ENCODE results near the gene PRSS50. TPM values are rescaled to one million over a fixed set of nuclear protein-coding genes. Genes with fewer than 3 reads are reported as not detected.

The PRSS50 gene
- total and polyA plus RNA-seq, 2 experiments from 2014 or later: 2.0 to 3.2 TPM

DNA sequence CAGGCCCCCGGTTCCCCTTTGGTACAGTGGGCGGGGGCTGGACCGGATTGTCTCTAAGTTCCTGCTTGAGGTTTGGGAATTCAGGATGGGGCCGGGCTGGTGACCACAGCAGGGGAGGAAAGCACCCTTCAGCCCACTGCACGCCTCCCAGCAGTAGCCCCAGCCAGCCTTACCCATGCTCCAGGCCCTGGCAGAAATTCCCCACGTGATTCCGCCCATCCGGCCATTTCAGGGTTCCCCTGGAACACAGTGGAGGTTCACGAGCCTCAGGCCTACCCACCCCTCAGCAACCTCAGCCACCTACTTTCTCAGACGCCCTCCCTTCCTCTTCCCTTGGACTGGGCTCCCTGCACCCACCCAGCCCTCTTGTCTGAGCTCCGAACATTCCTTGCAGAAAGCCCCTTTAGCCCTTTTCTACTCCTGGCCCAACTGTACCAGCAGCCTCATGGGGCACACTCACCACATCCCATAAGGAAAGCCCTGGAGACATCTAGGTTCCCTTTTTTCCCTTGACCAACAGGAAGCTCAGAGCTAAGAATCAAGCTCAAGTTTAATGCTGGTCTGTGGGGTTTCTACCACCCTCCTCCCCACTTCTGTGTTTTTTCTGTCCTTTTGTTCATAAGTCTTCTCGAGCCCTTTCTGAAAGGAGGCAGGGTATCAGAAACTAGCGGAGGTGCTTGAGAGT is 35.7 kb downstream of the PRSS50 start:
- Histone ChIP-seq H3K36me3 (no peaks in the 10 kb centered on the region), H3K27ac (no peak overlapping the region), H3K27me3 (no peaks in the 10 kb centered on the region), H3K4me3 (no peak overlapping the region), H3K4me1 (ENCODE audit: low read depth) (no peaks in the 10 kb centered on the region), H3K9me3 (ENCODE audit: low read depth) (no peaks in the 10 kb centered on the region)
- TF ChIP-seq, protein P1, sequence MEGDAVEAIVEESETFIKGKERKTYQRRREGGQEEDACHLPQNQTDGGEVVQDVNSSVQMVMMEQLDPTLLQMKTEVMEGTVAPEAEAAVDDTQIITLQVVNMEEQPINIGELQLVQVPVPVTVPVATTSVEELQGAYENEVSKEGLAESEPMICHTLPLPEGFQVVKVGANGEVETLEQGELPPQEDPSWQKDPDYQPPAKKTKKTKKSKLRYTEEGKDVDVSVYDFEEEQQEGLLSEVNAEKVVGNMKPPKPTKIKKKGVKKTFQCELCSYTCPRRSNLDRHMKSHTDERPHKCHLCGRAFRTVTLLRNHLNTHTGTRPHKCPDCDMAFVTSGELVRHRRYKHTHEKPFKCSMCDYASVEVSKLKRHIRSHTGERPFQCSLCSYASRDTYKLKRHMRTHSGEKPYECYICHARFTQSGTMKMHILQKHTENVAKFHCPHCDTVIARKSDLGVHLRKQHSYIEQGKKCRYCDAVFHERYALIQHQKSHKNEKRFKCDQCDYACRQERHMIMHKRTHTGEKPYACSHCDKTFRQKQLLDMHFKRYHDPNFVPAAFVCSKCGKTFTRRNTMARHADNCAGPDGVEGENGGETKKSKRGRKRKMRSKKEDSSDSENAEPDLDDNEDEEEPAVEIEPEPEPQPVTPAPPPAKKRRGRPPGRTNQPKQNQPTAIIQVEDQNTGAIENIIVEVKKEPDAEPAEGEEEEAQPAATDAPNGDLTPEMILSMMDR (IDR thresholded peaks at IDR 0.05; ENCODE audit: low read depth, low read length): no peak
- no peak for DNase-seq (ENCODE audit: low read depth in 1 of 2, low spot score in 1 of 2)

- H3K27me3 ChIP-seq: no peaks in the 10 kb centered on the region
- no peaks in the 10 kb centered on the region for H3K9me3 ChIP-seq (ENCODE audit: low read depth)
- no peak overlapping the region for H3K27ac ChIP-seq
- TF ChIP-seq, protein P1 (IDR thresholded peaks at IDR 0.05; ENCODE audit: low read depth, low read length): no peak
- H3K4me1 ChIP-seq (ENCODE audit: low read depth): no peaks in the 10 kb centered on the region
- H3K36me3 ChIP-seq: no peaks in the 10 kb centered on the region
- no peak overlapping the region for H3K4me3 ChIP-seq
- no peak for DNase-seq (ENCODE audit: low read depth in 1 of 2, low spot score in 1 of 2)
These were observed 36.3 kb downstream of the PRSS50 start for GRCh38 chr3:46681387-46681786.

DNA sequence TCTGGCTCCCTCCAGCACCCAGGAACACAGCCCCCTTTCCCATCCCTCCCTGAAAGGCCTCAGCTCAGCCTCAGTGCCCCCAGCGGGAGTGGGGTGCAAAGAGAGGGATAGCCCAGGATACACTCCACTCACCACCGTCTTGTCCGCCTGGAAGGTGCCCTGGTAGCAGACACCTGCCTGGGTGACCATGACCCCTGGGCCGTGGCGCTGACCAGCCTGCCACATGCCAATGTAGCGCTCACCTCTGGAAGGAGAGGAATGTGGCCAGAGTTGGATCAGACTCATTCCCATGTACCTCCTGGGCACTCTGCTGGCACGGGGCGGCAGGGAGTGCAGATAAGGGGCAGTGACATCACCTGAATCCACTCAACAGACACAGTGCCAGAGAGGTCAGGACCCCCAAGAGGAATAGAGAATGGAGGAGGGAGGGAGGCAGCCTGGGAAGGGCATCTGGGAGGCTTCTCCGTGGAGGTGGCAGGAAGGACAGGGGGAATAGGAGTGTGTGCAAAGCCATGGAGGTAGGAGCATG is 37.3 kb downstream of the PRSS50 start:
- Histone ChIP-seq H3K4me3 (no peak overlapping the region), H3K27ac (no peak overlapping the region), H3K9me3 (ENCODE audit: low read depth) (no peaks in the 10 kb centered on the region), H3K36me3 (no peaks in the 10 kb centered on the region), H3K4me1 (ENCODE audit: low read depth) (no peaks in the 10 kb centered on the region), H3K27me3 (no peaks in the 10 kb centered on the region)
- no peak for DNase-seq (ENCODE audit: low read depth in 1 of 2, low spot score in 1 of 2)
- TF ChIP-seq, protein P1 (IDR thresholded peaks at IDR 0.05; ENCODE audit: low read depth, low read length): no peak

GRCh38 chr3:46679681-46680080 is 38.0 kb downstream of the PRSS50 start:
- H3K27ac ChIP-seq: no peak overlapping the region
- no peaks in the 10 kb centered on the region for H3K36me3 ChIP-seq
- H3K4me3 ChIP-seq: no peak overlapping the region
- H3K4me1 ChIP-seq (ENCODE audit: low read depth): no peaks in the 10 kb centered on the region
- TF ChIP-seq, protein P1 (IDR thresholded peaks at IDR 0.05; ENCODE audit: low read depth, low read length): no peak
- no peaks in the 10 kb centered on the region for H3K27me3 ChIP-seq
- H3K9me3 ChIP-seq (ENCODE audit: low read depth): no peaks in the 10 kb centered on the region
- no peak for DNase-seq (ENCODE audit: low read depth in 1 of 2, low spot score in 1 of 2)

GRCh38 chr3:46678280-46678679 is 39.4 kb downstream of the PRSS50 start:
- H3K9me3 ChIP-seq (ENCODE audit: low read depth): no peaks in the 10 kb centered on the region
- TF ChIP-seq, protein P1 (IDR thresholded peaks at IDR 0.05; ENCODE audit: low read depth, low read length): no peak
- H3K27ac ChIP-seq: no peak overlapping the region
- H3K36me3 ChIP-seq: no peaks in the 10 kb centered on the region
- H3K4me1 ChIP-seq (ENCODE audit: low read depth): no peaks in the 10 kb centered on the region
- H3K4me3 ChIP-seq: no peak overlapping the region
- no peaks in the 10 kb centered on the region for H3K27me3 ChIP-seq
- no peak for DNase-seq (ENCODE audit: low read depth in 1 of 2, low spot score in 1 of 2)

All from cardiac muscle cell (in vitro differentiated cells and primary cell).